ENCODE measurements around the gene NHLRC4.

- TF ChIP-seq FOXA1 (IDR thresholded peaks at IDR 0.05) = no peak
- TF ChIP-seq FOXM1 (IDR thresholded peaks at IDR 0.05; ENCODE audit: borderline replicate concordance) = no peak
- TF ChIP-seq L3MBTL2 (conservative IDR thresholded peaks at IDR 0.05) = no peak
- TF ChIP-seq ZNF384 (IDR thresholded peaks at IDR 0.05) = no peak
- TF ChIP-seq LEF1 (IDR thresholded peaks at IDR 0.05; ENCODE audit: borderline replicate concordance) = no peak
Observed at GRCh38 chr16:540645-541340, 26.0 kb upstream of the NHLRC4 start.

All from HEK293T (cell line).